NCI-H1092 treated with DMSO at 0.1 percent for 48 hours (cell line): ENCODE measurements around the gene PPP1R36.
"Not testable (repeated sequence)": the region's sequence is repeated elsewhere in the genome, so short reads cannot be mapped to it uniquely, and the experiment has no call there.

Source experiments
- DNase-seq: peaks from one replicate; lab custom pipeline; 2025; lab: John Stamatoyannopoulos, UW

PPP1R36 gene, protein sequence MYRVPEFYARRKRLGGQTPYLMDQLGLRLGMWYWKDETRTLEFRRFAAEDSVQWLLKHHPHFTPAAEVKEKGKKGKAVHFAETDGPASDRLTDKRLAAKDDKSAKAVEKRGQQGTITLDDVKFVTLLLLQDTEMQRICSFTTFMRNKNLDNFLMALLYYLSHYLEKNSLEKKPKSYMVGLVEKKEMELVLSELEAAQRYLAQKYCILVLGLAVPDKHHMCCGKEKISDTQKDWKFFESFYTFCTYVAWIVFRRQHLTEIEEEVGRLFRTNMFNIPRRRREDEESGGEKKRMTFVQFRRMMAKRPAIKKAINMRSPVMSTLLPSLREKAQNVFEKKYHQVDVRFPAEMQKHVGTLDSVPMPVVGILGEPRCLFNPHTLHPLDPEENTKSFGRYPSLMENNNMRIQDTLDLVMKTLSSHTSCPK

DNA sequence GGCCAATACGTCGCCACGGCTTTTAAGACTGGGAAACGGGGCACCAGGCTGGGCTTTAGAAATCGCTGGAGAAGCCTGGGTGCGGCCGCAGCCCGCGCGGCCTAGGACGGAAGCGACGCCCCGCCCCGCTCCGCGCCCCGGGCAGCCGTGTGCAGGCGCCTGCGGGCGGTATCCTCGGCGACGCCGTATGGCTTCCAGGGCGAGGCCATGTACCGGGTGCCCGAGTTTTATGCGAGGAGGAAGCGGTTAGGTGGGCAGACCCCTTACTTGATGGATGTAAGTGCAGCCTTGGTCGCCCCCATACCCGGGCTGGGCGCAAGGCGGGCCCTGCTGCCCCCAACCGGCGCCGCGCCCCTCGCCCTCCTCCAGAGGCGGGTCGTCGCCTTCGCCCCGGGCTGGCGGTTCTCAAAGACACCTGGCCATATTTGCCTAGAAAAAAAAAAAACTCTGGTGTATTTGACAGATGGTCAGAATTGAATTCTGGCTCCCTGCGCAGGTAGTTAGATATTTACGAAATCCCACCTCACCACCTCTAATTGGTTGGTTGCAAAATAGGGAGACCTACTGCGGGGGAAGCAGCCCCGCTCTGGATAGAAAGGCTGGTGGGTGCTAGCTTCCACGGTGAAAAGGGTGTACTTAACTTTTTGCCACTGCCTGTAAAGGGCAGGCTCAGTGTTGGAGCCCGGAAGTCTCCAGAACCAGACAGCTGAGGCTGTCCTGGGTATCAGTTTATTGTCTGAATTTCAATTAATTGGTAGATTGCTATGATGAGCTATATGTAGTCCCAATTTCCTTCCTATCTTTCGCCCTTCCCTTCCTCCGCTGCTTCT, at the start of gene PPP1R36:
PPP1R36 (plus strand) TSS at position 171 of the 830 bp plus-strand sequence; CDS start at position 208, 37 bp downstream.
- peak; percentile 80 for DNase-seq

DNA sequence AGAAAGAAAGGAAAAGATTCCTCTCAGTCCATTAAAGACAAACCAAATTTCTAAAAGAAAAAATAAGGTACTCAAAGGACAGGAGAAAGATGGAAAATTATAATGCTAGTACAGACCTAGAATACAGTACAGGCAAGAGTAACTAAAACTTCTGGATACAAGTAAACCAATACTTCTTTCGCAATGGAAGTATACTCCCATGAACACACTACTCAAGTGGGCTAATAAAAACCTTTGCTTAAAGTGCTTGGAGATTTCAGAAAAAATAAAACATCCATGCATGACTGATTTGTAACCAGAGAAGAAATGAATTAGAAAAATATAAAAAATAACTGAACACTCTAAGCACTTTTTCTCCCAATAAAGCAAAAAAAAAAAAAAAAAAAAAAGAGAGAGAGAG, 49.7 kb upstream of the PPP1R36 start:
- DNase-seq: no peak

DNA sequence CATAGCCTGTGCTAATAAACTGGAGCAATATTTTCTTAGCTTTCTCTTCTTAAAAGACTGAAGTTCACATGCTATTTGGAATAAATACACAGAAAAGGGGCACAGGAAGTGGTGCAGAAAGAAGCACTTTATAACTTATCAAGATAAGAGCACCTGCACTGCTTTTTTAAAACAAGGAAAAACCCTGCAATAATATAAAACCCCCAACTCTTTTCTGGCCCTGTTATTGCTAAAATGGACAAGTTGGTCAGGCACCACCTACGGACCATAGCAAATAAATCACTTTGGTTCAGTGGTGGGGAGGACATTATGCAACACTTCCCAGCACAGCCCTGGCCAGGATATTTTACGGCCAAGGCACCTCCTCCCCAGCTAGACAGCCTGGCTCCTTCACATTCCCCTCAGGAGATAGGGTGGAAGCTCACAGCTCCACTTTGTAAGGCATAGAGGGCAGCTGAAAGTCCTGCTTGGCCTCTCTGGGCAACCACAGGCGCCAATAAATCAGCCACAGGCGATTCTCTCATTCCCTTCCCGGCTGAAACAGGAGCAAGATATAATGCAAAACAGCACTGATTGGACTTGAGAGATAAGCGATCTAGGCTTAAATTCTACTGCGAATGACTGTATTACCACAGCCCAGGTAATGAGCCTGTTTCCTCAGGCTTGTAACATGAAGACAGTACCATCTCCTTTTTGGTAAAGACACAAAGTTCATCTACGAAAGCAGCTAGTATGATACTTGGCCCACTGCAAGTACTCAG, 48.2 kb upstream of the PPP1R36 start:
- no peak for DNase-seq

DNA sequence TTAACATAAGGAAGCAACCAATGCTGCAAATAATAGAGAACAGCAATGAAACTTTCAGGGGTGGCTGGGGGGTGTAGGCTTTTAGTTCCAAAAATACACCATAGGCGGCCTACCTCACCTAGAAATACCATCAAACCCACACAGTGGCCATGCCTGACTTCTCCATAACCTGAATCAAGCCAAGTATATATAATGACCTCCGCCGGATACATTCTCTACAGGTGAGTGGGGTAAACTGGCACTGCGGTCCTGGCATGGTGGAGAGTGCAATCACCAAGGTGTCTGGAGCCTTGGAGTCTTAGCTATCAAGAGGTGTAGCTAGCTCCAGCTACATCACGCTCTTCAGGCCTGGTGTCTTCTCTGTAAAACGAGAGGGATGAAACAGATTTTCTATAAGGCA, 47.3 kb upstream of the PPP1R36 start:
- DNase-seq: no peak

DNA sequence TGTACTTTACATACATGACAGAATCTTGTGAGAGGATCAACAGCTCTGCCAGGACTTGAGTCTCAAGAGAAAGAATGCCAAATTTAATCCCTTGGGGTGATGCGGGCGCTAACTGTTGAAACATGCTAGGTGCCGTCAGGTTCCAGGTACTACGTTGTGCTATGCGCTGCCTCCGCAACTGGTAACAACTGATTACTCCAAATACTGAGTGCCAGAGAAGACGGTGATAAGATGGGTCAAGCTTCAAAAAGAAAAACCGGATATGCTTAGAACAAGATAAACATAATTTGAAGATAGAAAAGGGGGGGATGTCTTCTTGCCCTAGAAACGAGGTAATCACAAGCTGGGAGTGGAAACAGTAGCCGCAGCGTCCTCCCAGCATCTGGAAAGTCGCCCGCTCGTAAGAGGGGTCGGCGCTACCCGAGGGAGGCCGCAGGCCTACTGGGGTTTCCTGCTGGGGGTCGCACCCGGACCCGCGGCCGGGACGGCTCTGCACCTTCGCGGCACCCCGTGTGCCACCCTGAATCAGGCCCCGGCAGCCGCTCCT, 46.8 kb upstream of the PPP1R36 start:
- DNase-seq: peak; percentile 63

DNA sequence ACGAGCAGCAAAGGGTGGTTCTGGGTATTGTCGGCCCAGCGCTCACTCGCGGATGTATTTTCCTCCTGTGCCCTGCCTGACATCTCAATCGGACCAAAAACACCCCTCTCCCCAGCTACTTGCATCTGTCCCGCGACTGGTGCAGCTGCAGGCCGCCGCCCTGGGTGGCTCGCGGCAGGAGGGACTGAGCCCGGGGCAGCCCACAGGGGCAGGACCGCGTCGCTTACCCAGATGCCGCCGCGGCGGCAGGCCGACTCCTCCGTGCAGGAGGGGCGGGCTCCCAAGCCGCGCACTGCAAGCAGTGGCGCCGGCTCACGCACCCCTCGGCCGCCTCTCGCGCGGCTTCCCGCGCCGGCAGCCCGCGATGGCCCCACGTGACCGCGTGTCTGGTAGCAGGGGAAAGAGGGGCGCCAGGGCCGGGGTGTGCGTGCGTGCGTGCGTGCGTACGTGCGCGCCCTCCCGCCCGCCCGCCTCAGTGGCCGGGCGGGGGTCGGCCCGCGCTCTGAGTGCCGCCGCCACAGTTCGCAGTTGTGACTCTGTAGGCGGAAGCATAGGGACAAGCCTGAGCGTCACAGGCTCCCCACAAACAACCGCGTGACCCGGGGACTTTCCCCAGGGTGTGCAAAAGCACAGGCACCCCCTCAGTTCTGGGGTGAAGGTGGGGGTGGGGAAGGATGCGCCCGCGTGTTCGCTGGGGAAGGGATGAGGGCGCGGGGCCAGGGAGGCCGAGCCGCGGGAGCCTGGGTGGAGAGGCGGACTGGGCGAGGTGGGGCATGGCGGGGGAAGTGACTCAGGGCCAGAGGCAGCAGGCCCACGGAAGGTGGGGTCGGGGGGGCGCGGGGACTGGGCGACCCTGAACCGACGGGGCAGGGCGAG, 46.1 kb upstream of the PPP1R36 start, which contains the start of gene ZBTB25:
ZBTB25 (minus strand) TSS at position 405 of the 876 bp plus-strand sequence. CDS start 13,305 bp downstream, outside the sequence.
- DNase-seq: peak; percentile 93

DNA sequence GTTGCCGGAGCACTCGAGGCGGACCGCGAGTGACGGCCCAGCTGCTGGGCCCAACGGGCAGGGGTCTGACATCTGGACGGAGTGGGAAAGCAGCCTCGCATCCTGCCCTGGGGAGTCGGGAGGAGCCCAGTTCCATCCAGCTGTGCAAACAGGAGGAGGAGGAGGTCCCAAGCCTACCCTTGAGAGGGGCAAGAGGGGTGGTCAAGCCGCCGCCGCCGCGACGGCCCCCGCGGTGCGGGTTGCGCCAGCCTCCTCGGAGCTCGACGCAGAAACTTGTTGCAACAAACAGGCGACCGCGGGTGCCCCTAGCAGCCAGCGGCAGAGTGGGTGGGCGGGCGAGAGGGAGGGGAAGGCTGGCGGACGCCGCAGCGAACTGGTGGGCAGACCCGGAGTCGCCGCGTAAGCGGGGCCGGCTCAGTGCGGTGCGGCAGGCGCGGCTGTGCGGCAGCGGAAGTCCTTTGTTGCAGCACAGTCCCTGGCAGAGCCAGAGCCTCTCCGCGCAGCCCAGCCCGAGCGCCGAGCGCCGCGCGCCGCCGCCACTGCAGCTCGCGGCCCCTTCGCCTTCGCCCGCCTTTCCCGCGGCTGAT, 45.4 kb upstream of the PPP1R36 start, which contains the start of gene ZBTB1:
ZBTB1 (plus strand) TSS at position 461 of the 587 bp plus-strand sequence. CDS start 16,735 bp downstream, outside the sequence.
- peak; percentile 93 for DNase-seq

DNA sequence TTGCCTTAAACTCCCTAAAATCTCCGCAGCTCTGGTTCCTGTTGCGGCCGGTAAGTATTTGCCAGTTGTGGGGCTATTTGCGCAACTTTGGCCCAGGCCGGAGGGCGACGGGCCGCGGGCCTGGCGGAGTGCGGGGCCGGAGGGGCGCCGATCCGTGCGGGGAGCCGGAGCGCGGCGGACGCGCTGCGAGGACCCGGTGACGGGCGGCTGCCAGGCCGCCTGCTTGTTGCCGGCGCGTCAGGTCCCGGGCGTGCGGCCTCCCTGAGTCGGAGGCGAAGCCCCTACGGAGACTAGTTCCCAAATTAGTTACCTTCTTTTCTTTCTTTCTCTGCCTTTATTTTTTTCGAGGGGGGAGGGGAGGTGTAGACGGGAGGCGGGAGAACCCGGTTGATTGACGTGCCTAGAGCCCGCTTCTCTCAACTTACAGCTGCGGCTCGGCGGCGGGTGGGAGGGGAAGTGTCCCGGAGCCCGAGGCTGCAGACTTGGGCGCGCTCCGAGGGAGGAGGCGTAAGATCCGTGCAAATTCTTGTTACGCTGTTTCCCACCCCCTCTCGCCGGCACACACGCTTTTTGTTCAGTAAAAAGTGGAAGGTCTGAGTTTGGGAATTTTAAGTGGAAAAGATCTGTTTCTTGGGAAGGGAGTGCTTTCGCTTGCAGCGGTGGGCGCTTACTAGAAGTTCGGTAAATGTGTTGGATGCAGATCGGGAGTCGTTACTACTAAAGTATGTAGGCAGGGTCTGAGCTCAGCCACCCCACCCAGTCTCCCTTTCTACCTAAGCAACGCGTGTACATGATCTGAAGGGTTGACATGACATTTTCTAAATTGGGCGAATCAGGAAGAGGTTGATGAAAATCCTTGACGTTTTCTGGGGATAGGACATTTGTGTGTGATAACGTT, 44.6 kb upstream of the PPP1R36 start:
- peak; percentile 82 for DNase-seq

DNA sequence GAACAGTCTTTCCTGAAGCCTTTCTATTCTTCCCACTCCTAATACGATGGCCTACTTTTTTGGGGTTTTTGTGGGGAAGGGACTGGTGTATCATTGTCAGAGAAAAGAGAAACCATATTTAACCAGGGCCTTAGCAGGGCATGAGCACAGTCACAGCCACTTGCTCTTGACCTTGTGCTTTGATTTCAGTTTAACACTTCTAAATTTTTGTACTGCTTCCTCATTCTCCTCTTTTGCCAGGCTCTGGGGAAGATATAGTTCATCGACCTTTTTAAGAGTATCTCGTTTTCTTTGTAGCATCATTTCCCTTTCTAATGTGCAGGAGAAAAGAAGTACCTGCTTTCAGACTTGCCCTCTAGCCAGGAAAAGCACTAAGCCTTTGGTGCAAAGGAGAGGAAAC, 43.0 kb upstream of the PPP1R36 start:
- no peak for DNase-seq

DNA sequence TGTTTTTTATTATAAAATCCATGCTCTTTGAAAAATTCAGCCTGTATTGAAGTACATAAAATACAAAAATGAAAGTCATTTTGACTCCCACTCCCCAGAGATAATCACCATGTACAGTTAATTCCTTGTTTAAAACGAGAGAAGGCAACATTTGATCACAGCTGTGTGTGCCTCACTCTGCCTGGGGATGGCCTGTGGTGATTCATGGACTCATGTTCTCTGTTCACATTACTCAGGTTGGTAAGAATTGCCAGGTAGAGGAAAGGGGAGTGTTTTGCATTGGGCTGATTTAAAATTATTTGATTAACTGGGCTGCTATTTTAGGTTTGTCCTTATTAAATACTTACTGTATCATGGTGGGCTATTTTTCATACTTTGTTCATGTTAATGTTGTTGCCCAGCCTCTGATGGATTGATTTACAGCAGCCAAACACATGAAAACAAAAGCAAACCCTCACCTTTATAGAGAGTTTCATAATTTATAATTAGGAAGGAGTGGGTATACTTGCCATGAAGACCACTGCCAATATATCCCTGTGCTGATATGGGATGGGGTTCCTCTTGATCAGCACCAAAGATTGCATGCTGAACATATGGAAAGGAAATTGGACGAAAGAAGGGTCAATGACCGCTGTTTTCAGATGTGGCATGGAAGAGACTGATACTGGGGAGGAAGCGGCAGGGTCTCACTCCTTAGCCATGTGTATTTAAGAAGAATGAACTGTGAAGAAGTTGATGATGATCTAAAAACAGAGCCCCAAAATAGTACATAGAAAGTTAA, 42.2 kb upstream of the PPP1R36 start:
- no peak for DNase-seq

DNA sequence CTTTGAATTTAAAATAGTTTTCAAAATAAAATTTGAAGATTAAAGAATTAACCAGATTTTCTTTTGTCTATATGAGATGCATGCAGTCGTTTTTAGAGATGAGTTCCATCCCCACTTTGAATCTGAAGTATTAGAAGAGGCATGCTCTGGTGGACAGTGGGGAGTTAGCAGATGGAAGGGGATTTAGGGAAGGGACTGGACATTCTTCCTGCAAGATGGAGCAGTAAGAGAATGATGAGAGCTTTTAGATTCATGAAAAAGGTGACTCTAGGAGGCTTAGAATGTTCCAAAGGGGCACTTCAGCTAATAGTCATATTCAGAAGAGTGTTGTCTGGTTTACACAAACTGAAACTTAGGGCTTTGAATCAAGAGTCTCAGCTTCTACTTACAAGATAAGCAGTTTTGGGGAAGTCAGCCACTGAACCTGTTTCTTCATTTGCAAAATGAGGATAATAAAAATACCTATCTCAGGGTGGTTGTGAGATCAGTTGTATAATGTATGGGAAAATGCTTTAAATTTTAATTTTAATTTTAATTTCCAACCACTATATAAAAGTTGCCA, 41.5 kb upstream of the PPP1R36 start:
- no peak for DNase-seq

DNA sequence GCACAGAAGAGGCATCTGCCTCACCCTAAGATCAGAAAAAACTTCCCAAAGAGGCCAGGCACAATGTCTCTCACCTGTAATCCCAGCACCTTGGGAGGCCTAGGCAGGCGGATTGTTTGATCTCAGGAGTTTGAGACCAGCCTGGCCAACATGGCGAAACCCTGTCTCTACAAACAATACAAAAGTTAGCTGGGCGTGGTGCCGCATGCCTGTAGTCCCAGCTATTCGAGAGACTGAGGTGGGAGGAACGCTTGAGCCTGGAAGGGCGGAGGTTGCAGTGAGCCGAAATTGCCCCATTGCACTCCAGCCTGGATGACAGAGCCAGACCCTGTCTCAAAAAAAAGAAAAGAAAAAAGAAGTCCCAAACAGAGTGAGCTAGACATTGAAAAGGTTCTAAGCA, 40.7 kb upstream of the PPP1R36 start:
- no peak for DNase-seq

DNA sequence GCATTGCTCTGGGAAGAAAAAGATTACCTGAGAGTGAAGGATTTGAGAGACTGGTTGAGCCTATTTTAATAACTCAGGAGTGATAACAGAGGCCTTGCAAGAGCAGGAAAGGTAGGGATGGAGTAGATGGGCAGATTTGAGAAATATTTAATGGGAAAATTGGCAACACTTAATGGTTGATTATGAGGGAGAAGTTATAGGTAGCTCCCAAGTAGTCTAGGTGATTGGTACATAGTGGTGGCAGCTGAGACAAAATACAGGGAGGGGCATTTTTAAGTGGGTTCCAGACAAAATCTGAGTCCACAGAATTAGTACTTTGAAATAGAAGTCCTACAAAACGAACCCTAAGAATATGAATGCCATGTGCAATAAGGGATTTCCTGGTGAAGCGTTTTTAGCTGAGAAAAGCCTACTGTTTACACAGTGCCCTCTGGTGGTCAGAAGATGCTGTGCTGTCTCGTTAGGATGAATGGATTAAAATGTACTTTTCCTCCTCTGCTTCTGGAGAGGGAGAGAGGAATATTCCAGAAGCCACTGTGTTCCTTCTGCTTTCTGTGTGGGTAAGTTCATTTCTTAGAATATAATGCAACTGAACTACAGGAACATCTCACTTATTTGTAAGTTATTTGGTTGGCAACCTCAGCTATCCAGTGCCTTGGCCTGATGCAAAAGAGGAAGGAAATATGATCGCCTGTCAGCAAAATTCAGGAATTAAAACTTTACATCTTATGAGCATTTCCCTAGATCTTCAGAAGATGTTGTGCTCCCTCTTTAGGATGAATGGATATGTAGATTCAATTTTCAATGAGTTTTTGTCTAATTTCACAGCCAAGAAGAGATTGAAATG, 38.7 kb upstream of the PPP1R36 start:
- peak; percentile 80 for DNase-seq

DNA sequence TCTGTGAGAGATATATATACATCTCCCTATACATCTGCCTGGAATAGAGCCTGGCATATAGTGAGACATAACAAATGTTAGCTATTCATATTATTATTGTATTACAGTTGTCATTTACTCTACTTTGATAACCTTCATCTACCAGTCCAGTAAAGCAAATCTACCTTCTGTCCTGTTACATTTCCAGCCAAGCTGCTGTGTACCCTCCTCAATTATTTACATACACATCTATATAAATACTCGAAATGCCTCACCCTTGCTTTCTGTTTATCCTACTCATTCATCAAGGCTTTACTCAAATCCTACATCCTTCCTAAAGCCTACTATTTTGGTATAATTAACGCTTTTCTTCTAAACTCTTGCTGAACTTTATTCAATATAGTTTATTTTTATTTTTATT, 36.5 kb upstream of the PPP1R36 start:
- no peak for DNase-seq

DNA sequence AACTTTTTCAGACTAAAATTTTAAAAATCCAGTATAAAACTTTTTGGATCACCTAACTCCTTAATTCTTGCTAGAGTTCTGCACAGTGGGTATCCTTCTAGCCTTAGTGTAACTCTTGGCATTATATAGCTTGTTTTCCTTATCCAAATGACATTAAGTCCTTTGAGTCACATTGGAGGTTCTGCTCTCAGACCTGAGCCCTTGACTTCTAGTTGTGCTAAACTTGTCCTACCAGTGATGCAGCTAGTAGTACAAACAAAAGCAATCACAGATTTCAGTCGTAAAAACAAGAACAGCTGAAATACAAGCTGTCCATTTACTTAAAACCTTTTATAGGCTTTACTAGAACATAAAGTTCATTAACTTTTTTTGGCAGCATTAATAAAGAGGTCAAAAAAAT, 34.7 kb upstream of the PPP1R36 start:
- no peak for DNase-seq

DNA sequence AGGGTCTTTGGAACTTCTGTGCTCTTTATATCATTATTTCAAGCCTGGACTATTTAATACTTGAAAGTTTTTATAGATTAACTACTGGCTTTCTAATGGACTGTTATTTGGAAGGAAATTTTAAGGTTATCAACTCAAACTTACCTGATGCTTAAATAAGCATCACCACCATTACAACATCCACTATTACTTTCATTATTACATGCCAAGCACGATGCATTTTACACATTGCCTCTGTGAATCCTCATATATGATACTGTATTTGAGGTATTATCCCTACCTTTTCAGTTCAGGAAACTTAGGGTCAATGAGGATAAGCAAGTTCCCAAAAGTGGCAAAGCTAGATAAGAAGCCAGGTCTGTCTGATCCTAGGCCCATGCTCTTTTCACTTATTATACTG, 32.8 kb upstream of the PPP1R36 start:
- no peak for DNase-seq

DNA sequence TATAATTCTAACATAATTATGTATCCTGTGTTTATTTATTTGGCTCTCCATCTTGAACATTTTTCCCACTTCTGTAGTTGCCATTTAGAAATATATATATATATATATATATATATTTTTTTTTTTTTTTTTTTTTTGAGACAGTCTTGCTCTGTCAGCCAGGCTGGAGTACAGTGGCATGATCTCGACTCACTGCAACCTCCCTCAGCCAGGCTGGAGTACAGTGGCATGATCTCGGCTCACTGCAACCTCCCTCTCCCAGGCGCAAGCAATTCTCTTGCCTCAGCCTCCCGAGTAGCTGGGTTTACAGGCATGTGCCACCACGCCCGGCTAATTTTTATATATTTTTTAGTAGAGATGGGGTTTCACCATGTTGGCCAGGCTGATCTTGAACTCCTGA, 32.1 kb upstream of the PPP1R36 start:
- not testable (repeated sequence) for DNase-seq
